GM12878 (cell line): ENCODE measurements around the gene PES1. TPM values are rescaled to one million over a fixed set of nuclear protein-coding genes. Genes with fewer than 3 reads are reported as not detected.

Experiments used
- ATAC-seq: fragments of 200-7000 bp; cut with Tn5 transposase; 3 replicates; pipeline ENCODE4 v1.9.1; 2020; ENCODE audit warnings: mild to moderate bottlenecking, moderate library complexity
- BruUV-seq: library from RNA; stranded (reverse); fragments of 400-500 nt; replicated peaks from 2 replicates; lab custom pipeline; 2021; lab: Mats Ljungman, UMichigan
- CTCF ChIA-PET: fragments of 300-600 bp; sonication (Branson Sonifier 250); formaldehyde crosslinking; extraction: SDS; loops from one replicate; lab custom pipeline; 2021; ENCODE audit warnings: inconsistent platforms; lab: Yijun Ruan, JAX
- POLR2A ChIA-PET: fragments of 350-600 bp; formaldehyde crosslinking; extraction: SDS; loops from one replicate; lab custom pipeline; 2021; ENCODE audit warnings: inconsistent platforms; lab: Charles Lee
- RAD21 ChIA-PET: fragments of 300-600 bp; sonication (Branson Sonifier 250); formaldehyde crosslinking; loops from one replicate; lab custom pipeline; 2023; ENCODE audit warnings: antibody characterized with exemption; ENCODE audit not compliant: unreplicated experiment; lab: Charles Lee
- SMC1A ChIA-PET: fragments of 300-600 bp; sonication (Branson Sonifier 250); formaldehyde crosslinking; loops from one replicate; lab custom pipeline; 2023; ENCODE audit not compliant: unreplicated experiment, uncharacterized antibody; lab: Charles Lee
- DNase-seq: peaks from one replicate; pipeline ENCODE4 v3.0.0-alpha.2; 2011; ENCODE audit warnings: low read depth, low spot score
- FAIRE-seq: peaks from 3 replicates; lab custom pipeline; 2011; peaks lifted over from hg19 to GRCh38; lab: Jason Lieb, UNC
- H2AFZ ChIP-seq: 2 replicates; pipeline ENCODE4 v1.6.0; 2011; ENCODE audit warnings: low read depth, low read length, control low read depth; ENCODE audit not compliant: control insufficient read depth
- H3K27ac ChIP-seq: 2 replicates; pipeline ENCODE4 v1.5.1; 2011; ENCODE audit warnings: control low read depth; ENCODE audit not compliant: control insufficient read depth, insufficient read depth
- H3K27me3 ChIP-seq, 2 experiments: replicated peaks in 1 of 2; 2 replicates each; pipeline versions ENCODE4 v1.6.0 to v1.6.1; 2011; ENCODE audit warnings: low read length in 1 of 2; ENCODE audit not compliant: control insufficient read depth in 2 of 2, insufficient read depth in 2 of 2
- H3K36me3 ChIP-seq, 2 experiments: 2 replicates each; pipeline ENCODE4 v1.5.1; 2011; ENCODE audit warnings: low read length in 1 of 2; ENCODE audit not compliant: control insufficient read depth in 2 of 2, insufficient read depth in 2 of 2
- H3K4me1 ChIP-seq: 2 replicates; pipeline ENCODE4 v1.6.1; 2011; ENCODE audit warnings: mild to moderate bottlenecking, low read length, moderate library complexity, mixed read lengths; ENCODE audit not compliant: control insufficient read depth, insufficient read depth
- H3K4me2 ChIP-seq: 2 replicates; pipeline ENCODE4 v1.6.0; 2011; ENCODE audit warnings: control low read depth; ENCODE audit not compliant: control insufficient read depth, insufficient read depth
- H3K4me3 ChIP-seq: fragments of 200-600 bp; sonication (generic); 2 replicates; pipeline ENCODE4 v1.5.1; 2016
- H3K79me2 ChIP-seq: 2 replicates; pipeline ENCODE4 v1.6.0; 2011; ENCODE audit warnings: low read length; ENCODE audit not compliant: control insufficient read depth, insufficient read depth
- H3K9ac ChIP-seq: 2 replicates; pipeline ENCODE4 v1.8.0; 2011; ENCODE audit warnings: low read length, control low read depth, mixed read lengths; ENCODE audit not compliant: control insufficient read depth, insufficient read depth
- H3K9me3 ChIP-seq: replicated peaks from 3 replicates; pipeline ENCODE4 v1.5.1; 2011; ENCODE audit warnings: mild to moderate bottlenecking, low read length; ENCODE audit not compliant: control insufficient read depth, insufficient read depth
- H4K20me1 ChIP-seq: 2 replicates; pipeline ENCODE4 v1.6.0; 2011; ENCODE audit not compliant: control insufficient read depth, insufficient read depth
- ESRRA ChIP-seq: IDR thresholded peaks from 2 replicates; pipeline ENCODE4 v1.6.1; 2012; ENCODE audit warnings: mild to moderate bottlenecking, low read length, improper control_type of control experiment
- LARP7 ChIP-seq: fragments of 450-650 bp; IDR thresholded peaks from 2 replicates; pipeline ENCODE4 v1.6.1; 2017; ENCODE audit warnings: mild to moderate bottlenecking
- MEF2B ChIP-seq: fragments of 450-650 bp; IDR thresholded peaks from 2 replicates; pipeline ENCODE4 v1.6.1; 2018; ENCODE audit warnings: mild to moderate bottlenecking, moderate library complexity; ENCODE audit not compliant: partially characterized antibody, poor library complexity, severe bottlenecking
- WGBS: methylation state at CpG from one replicate; pipeline ENCODE4 v1.1.6; 2016; ENCODE audit warnings: low lambda C conversion rate; ENCODE audit not compliant: insufficient replicate concordance, insufficient coverage; ENCODE audit errors: missing lambda C conversion rate; 5-methylcytosine and 5-hydroxymethylcytosine counted together
- in situ Hi-C: fragments of 300-500 bp; cut with MboI; formaldehyde crosslinking; loops from 9 replicates; pipeline ENCODE4 v1.14.3; 2018; ENCODE audit warnings: mixed read lengths
- intact Hi-C: fragments of 100-400 bp; cut with micrococcal nuclease; formaldehyde crosslinking; loops from one replicate; pipeline ENCODE4 v1.14.2; 2022; ENCODE audit not compliant: unreplicated experiment
- polyA plus RNA-seq, 11 experiments: library from polyadenylated mRNA; depleted of rRNA in 4 of 11; unstranded in 6 of 11; stranded (reverse) in 5 of 11; fragments of >200 nt; fragmentation: Nextera tagmentation in 4 of 11; fragmentation: Illumina TruSeq in 1 of 11; extraction: Ambion mirVana in 4 of 11; extraction: Trizol in 1 of 11; gene quantifications; 1 replicate in 1 of 11; 2 replicates in 10 of 11; pipeline versions ENCODE4 v1.2.1 to v1.2.3, GENCODE V29; 2011 to 2016; ENCODE audit warnings: inconsistent platforms in 2 of 11, missing spikeins in 2 of 11, low read depth in 1 of 11
- total RNA-seq, 4 experiments: library from RNA; depleted of rRNA in 3 of 4; stranded (reverse); fragments of >200 nt in 3 of 4; fragmentation: Illumina TruSeq in 1 of 4; extraction: Trizol in 1 of 4; gene quantifications; 2 replicates each; pipeline versions ENCODE4 v1.2.1 to v1.2.3, GENCODE V29; 2013 to 2021

PES1 gene
- total and polyA plus RNA-seq, 10 of the 15 experiments (the other 5 are each of a cell fraction or from before 2014, with no cell fraction given) = 6.9 to 139 (median 106) TPM

- WGBS = 50% methylated on average over 4 of the region's 4 CpGs
- Histone ChIP-seq H3K27me3 (no peaks in the 10 kb centered on the region; a peak in 1 of 4 replicates), H3K36me3 (no peaks in the 10 kb centered on the region), H2AFZ (no peak overlapping the region), H3K9me3 (no peaks in the 10 kb centered on the region; the same call in 2 of the 3 replicates), H3K79me2 (no peaks in the 10 kb centered on the region), H3K4me1 (peaks cover 3% of the 10 kb centered on the region; the same call in 1 of the 2 replicates), H3K27ac (no peak overlapping the region), H3K9ac (no peak overlapping the region), H3K4me3 (no peak overlapping the region), H4K20me1 (no peaks in the 10 kb centered on the region), H3K4me2 (no peak overlapping the region)
- SMC1A ChIA-PET = no interaction called here
- RAD21 ChIA-PET = interaction anchor here (0.6 kb wide), 1 partner anchor 252 kb away, joined by 4 read pairs; no protein-coding TSS in a partner anchor
- POLR2A ChIA-PET = interaction anchor here (0.6 kb wide), 1 partner anchor 217 kb away, joined by 3 read pairs; no protein-coding TSS in a partner anchor
- CTCF ChIA-PET = no interaction called here
- TF ChIP-seq MEF2B (peak; percentile 71), LARP7 (no peak)
- ATAC-seq = peak; percentile 85
- no TSS peak for BruUV-seq
- peak; percentile 20 for DNase-seq
- in situ Hi-C loops = no loop called here
- intact Hi-C loops = no loop called here
- no peak for FAIRE-seq
Measured at GRCh38 chr22:30535182-30535581, 56.5 kb downstream of the PES1 start.

- intact Hi-C loops = no loop called here
- no peak for FAIRE-seq
- no peak for TF ChIP-seq ESRRA
- H3K4me1 ChIP-seq = peaks cover 3% of the 10 kb centered on the region; the same call in 1 of the 2 replicates
- H3K4me3 ChIP-seq = no peak overlapping the region
- H3K27me3 ChIP-seq = no peaks in the 10 kb centered on the region; a peak in 1 of 4 replicates
- WGBS = 35% methylated on average over 17 of the region's 17 CpGs
- H3K4me2 ChIP-seq = no peak overlapping the region
- no TSS peak for BruUV-seq
- H3K36me3 ChIP-seq = no peaks in the 10 kb centered on the region
- no peaks in the 10 kb centered on the region for H4K20me1 ChIP-seq
- H3K79me2 ChIP-seq = no peaks in the 10 kb centered on the region
- no peak for DNase-seq
- POLR2A ChIA-PET = no interaction called here
- H3K27ac ChIP-seq = no peak overlapping the region
- no peak for ATAC-seq
- in situ Hi-C loops = no loop called here
- SMC1A ChIA-PET = no interaction called here
- CTCF ChIA-PET = no interaction called here
- RAD21 ChIA-PET = no interaction called here
- H2AFZ ChIP-seq = no peak overlapping the region
- no peak overlapping the region for H3K9ac ChIP-seq
- H3K9me3 ChIP-seq = no peaks in the 10 kb centered on the region; the same call in 2 of the 3 replicates
Measured at GRCh38 chr22:30531651-30532608, 59.8 kb downstream of the PES1 start.
